Pancreas (tissue), 10 donors: Measurements from ENCODE around the gene SNRPA. TPM values are rescaled to one million over a fixed set of nuclear protein-coding genes. Genes with fewer than 3 reads are reported as not detected.
A peak's percentile ranks its signal among the peaks of the same experiment; 100 is the strongest.

Source experiments
- ATAC-seq, 4 donors: fragments of 200-7000 bp; cut with Tn5 transposase; one replicate each; pipeline versions ENCODE4 v1.8.0 to v1.9.1; 2020; ENCODE audit warnings: mild to moderate bottlenecking in 4 of 4, moderate library complexity in 4 of 4
- DNase-seq, 6 donors: peaks; one replicate each; pipeline ENCODE4 v3.0.0-alpha.2; 2020
- FAIRE-seq: peaks from 2 replicates; lab custom pipeline; 2012; peaks lifted over from hg19 to GRCh38; lab: Jason Lieb, UNC
- H3K27ac ChIP-seq, 4 donors: fragments of 200-600 bp; sonication (generic); 1 replicate in 3 of 4; 2 replicates in 1 of 4; pipeline versions ENCODE4 v1.5.0 to v1.8.0; 2020
- H3K27me3 ChIP-seq, 4 donors: fragments of 200-600 bp; one replicate each; pipeline ENCODE4 v1.8.0; 2021
- H3K36me3 ChIP-seq, 3 donors: fragments of 200-600 bp; sonication (generic) in 1 of 3; one replicate each; pipeline versions ENCODE4 v1.5.0 to v1.8.0; 2020 to 2021
- H3K4me1 ChIP-seq, 3 donors: fragments of 200-600 bp; one replicate each; pipeline ENCODE4 v1.8.0; 2021
- H3K4me3 ChIP-seq, 4 donors: fragments of 200-600 bp; sonication (generic) in 2 of 4; one replicate each; pipeline versions ENCODE4 v1.5.0 to v1.8.0; 2020 to 2021
- H3K9me3 ChIP-seq, 4 donors: fragments of 200-600 bp; one replicate each; pipeline ENCODE4 v1.8.0; 2021
- WGBS, 2 donors: extraction: QIAGEN DNeasy Blood & Tissue Kit; methylation state at CpG; one replicate each; pipeline ENCODE4 v1.1.7; 2013; 5-methylcytosine and 5-hydroxymethylcytosine counted together
- intact Hi-C, 3 donors: fragments of 100-400 bp; cut with DNase I; formaldehyde crosslinking; loops; one replicate each; pipeline versions ENCODE4 v1.11.1 to v1.14.2; 2022
- polyA plus RNA-seq, 2 donors: library from polyadenylated mRNA; stranded (reverse); fragments of 200-250 nt; gene quantifications; one replicate each; pipeline ENCODE4 v1.2.3, GENCODE V29; 2013
- total RNA-seq, 6 donors: library from RNA; stranded (reverse); fragmentation: NEBNext Ultra II Directional in 4 of 6; extraction: Animal tissue kit (Norgen Biotek cat#: 25700) in 4 of 6; gene quantifications; one replicate each; pipeline versions ENCODE4 v1.2.1 to v1.2.4, GENCODE V29; 2021 to 2023
- TF ChIP-seq, protein P1 (sequence below), 4 donors: fragments of 200-600 bp; sonication (generic) in 3 of 4; IDR thresholded peaks; one replicate each; pipeline versions ENCODE4 v1.5.0 to v1.8.0; 2021; ENCODE audit warnings: antibody characterized with exemption in 4 of 4
- donor health status: healthy with polysubstance abuse.
- donor health status: DM: no; HTN: no; CAD: no; lungs with moderate emphysema.
- donor health status: DM: no; HTN: no; CAD: no.
- donor health status: control.
- donor health status: control.
- donor health status: Bipolar disorder and iron deficiency.
- donor health status: DM: yes; HTN: yes; CAD: no.
- donor health status: DM: no; HTN: no; CAD: no.
- donor health status: DM: no; HTN: no; CAD: no.
- donor health status: DM: yes; HTN: yes; CAD: no.

The SNRPA gene
- total and polyA plus RNA-seq, 8 donors: 18.9 to 33.0 (median 26.3) TPM

DNA sequence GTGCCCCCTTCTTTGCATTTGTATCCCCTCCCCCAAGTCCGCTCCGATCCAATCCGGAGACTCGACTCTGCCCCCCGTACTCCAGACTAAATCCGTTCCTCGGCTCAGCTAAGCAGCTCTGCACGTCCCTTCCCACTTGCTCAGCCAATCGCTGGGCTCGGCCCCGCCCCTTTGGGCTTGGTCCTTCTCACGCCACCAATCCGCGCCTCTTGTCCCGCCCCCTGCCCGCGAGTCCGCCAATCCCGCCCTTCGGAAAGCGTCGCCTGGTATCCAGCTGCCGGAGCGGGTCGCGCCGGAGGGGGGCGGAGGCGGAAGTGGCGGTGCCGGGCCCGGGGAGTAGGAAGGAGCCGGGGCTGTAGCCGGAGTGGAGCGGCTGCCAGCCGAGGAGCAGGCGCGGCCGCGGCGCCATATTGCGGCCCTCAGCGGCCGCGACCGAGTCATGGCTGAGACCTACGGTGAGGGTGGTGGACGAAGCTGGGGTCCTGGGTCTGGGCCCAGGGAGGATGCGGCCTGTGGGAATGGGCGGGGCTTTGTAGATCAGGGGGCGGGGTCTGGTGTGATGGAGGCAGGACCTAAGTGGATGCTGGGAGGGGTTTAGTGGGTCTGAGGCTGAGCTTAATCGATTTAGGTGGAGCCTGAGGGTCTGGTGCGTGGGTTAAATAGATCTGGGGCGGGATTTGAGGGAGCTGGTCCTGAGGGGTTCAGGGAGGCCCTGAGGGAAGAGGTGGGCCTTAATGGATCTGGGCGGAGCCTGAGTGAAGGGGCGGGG is 27.1 kb downstream of the SNRPA start, which contains the start of gene RAB4B:
TSS of gene RAB4B (plus strand) at position 311 of the 769 bp plus-strand sequence. CDS start at position 440, 129 bp downstream.
- Histone ChIP-seq H3K4me1 (peaks cover 0 to 8% (median 0%) of the 10 kb centered on the region in 3 donors), H3K9me3 (no peaks in the 10 kb centered on the region), H3K4me3 (peak within 1 kb of the TSS; percentile 31 to 78 (median 68)), H3K36me3 (no peaks in the 10 kb centered on the region), H3K27ac (peak within 1 kb of the TSS; percentile 93 to 98 (median 95)), H3K27me3 (no peaks in the 10 kb centered on the region)
- TF ChIP-seq, protein P1, sequence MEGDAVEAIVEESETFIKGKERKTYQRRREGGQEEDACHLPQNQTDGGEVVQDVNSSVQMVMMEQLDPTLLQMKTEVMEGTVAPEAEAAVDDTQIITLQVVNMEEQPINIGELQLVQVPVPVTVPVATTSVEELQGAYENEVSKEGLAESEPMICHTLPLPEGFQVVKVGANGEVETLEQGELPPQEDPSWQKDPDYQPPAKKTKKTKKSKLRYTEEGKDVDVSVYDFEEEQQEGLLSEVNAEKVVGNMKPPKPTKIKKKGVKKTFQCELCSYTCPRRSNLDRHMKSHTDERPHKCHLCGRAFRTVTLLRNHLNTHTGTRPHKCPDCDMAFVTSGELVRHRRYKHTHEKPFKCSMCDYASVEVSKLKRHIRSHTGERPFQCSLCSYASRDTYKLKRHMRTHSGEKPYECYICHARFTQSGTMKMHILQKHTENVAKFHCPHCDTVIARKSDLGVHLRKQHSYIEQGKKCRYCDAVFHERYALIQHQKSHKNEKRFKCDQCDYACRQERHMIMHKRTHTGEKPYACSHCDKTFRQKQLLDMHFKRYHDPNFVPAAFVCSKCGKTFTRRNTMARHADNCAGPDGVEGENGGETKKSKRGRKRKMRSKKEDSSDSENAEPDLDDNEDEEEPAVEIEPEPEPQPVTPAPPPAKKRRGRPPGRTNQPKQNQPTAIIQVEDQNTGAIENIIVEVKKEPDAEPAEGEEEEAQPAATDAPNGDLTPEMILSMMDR (IDR thresholded peaks at IDR 0.05): no peak
- peak; percentile 92 to 96 (median 94) for ATAC-seq
- 0 to 1% methylated on average over 48 to 56 of the region's 56 CpGs for WGBS, 2 donors
- FAIRE-seq: peak; percentile 86
- DNase-seq: peak; percentile 99 to 100 (median 100)
- intact Hi-C loops: no loop called here

DNA sequence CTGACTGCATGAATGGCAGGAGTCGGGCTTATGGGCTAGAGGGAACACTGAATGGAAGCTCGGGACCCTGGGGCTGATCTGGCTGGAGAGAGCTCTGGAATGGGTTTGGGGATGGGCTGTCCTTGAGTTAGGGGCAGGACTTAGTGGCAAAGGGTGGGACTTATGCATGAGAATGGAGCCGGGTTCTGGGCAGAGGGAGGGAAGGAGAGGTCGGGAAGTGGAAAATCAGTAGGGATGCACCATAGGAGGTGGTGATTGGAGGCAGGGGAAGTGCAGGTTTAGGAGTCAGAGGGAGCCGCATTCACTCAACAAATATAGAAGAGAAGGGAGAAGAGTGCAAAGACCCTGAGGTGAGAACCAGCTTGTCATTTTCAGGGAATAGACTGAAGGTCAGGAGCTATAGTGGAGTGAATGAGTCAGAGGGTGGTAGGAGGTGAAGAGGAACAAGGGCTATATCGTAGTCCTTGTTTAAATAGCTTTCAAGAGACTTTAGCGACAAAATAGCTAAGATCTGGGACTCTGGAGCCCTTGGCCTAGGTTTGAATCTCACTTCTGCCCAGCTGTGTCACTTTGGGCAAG is 27.8 kb downstream of the SNRPA start:
- Histone ChIP-seq H3K4me3 (peak overlapping the region; percentile 31 to 78 (median 68)), H3K27me3 (no peaks in the 10 kb centered on the region), H3K4me1 (peaks cover 0 to 8% (median 0%) of the 10 kb centered on the region in 3 donors), H3K27ac (peak overlapping the region; percentile 93 to 98 (median 95)), H3K9me3 (no peaks in the 10 kb centered on the region), H3K36me3 (no peaks in the 10 kb centered on the region)
- no peak for ATAC-seq
- intact Hi-C loops: no loop called here
- no peak for FAIRE-seq
- TF ChIP-seq, protein P1 (IDR thresholded peaks at IDR 0.05): no peak
- DNase-seq: no peak
- 13 to 15% methylated on average over 7 of the region's 7 CpGs for WGBS, 2 donors

DNA sequence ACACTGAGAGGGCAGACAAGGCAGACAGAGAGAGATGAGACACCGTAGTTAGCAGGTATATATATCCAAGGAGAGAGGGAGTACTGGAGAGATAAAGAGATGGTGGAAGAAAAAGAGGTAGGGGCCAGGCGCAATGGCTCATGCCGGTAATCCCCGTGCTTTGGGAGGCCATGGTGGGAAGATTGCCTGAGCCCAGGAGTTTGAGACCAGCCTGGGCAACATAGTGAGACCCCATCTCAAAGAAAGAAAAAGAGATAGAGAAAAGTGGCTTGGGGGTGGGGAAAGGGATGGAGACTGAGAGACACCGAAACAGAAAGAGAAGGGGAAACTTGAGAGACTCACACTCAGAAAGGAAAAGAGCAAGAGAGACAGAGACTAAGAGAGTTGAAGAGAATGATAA is 29.6 kb downstream of the SNRPA start:
- Histone ChIP-seq H3K36me3 (no peaks in the 10 kb centered on the region), H3K27me3 (no peaks in the 10 kb centered on the region), H3K9me3 (no peaks in the 10 kb centered on the region), H3K4me1 (peaks cover 0 to 8% (median 0%) of the 10 kb centered on the region in 3 donors), H3K27ac (no peak overlapping the region), H3K4me3 (no peak overlapping the region)
- intact Hi-C loops: no loop called here
- WGBS, 2 donors: 96 to 98% methylated on average over 5 of the region's 5 CpGs
- TF ChIP-seq, protein P1 (IDR thresholded peaks at IDR 0.05): no peak
- DNase-seq (no peak), ATAC-seq (no peak), FAIRE-seq (no peak)

DNA sequence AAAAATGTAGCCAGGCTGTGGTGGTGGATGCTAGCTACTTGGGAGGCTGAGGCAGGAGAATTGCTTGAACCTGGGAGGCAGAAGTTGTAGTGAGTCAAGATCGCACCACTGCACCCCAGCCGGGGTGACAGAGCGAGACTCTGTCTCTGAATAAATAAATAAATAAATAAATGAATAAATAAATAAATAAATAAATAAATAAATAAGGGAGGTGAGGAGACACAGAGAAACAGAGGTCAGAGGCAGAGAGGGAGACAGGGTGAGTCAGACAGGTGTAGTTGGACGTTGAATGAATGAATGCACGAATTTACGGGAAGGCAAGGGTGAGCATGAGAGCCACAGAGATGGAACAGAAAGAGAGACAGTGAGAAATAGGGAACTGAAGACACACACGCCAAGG is 30.1 kb downstream of the SNRPA start:
- TF ChIP-seq, protein P1 (IDR thresholded peaks at IDR 0.05): no peak
- no peaks in the 10 kb centered on the region for H3K36me3 ChIP-seq
- no peaks in the 10 kb centered on the region for H3K27me3 ChIP-seq
- 96 to 97% methylated on average over 7 of the region's 7 CpGs for WGBS, 2 donors
- FAIRE-seq: no peak
- no peaks in the 10 kb centered on the region for H3K9me3 ChIP-seq
- H3K27ac ChIP-seq: no peak overlapping the region
- DNase-seq: no peak
- intact Hi-C loops: no loop called here
- H3K4me3 ChIP-seq: no peak overlapping the region
- ATAC-seq: no peak
- H3K4me1 ChIP-seq: peaks cover 0 to 8% (median 0%) of the 10 kb centered on the region in 3 donors
